ENCODE results near the gene CDC42EP4. TPM values are rescaled to one million over a fixed set of nuclear protein-coding genes. Genes with fewer than 3 reads are reported as not detected.
A peak's percentile ranks its signal among the peaks of the same experiment; 100 is the strongest.

CDC42EP4 gene
- total and polyA plus RNA-seq, 2 donors from 2014 or later, result 26.2 to 76.9 TPM

DNA sequence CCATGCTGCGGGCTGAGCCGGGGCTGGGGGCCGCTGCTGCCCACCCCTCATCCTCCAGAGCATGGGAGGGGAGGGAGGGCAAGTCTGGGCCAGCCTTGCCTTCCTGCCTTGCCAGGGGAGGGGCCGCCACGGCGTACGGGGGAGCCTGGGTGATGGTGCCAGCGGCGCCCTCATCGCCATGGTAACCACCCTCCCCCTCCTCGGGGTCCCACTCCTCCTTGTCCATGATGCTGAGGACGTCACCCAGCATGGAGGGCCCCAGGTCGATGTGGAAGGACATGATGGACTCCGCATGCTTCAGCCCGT lies 26.2 kb downstream of the CDC42EP4 start:
- Histone ChIP-seq H3K4me3 (ENCODE audit: low read length in 3 of 3) (no peak overlapping the region), H3K9ac (ENCODE audit: low read length in 3 of 3) (no peak overlapping the region), H3K27ac (ENCODE audit: low read depth in 2 of 2, low read length in 2 of 2) (no peak overlapping the region), H3K36me3 (ENCODE audit: control insufficient read depth in 2 of 3, insufficient read depth in 3 of 3, low read length in 3 of 3) (peaks cover 0 to 5% (median 0%) of the 10 kb centered on the region in 3 donors), H3K4me1 (ENCODE audit: control insufficient read depth in 2 of 3, insufficient read depth in 2 of 3, low read depth in 1 of 3, low read length in 3 of 3) (peaks cover 0 to 22% (median 17%) of the 10 kb centered on the region in 3 donors), H3K9me3 (ENCODE audit: control insufficient read depth in 2 of 3, insufficient read depth in 1 of 3, low read length in 3 of 3) (no peaks in the 10 kb centered on the region), H3K27me3 (ENCODE audit: control insufficient read depth, insufficient read depth, low read length) (no peaks in the 10 kb centered on the region)
- FAIRE-seq (no peak), DNase-seq (no peak)
- TF ChIP-seq, protein P1, sequence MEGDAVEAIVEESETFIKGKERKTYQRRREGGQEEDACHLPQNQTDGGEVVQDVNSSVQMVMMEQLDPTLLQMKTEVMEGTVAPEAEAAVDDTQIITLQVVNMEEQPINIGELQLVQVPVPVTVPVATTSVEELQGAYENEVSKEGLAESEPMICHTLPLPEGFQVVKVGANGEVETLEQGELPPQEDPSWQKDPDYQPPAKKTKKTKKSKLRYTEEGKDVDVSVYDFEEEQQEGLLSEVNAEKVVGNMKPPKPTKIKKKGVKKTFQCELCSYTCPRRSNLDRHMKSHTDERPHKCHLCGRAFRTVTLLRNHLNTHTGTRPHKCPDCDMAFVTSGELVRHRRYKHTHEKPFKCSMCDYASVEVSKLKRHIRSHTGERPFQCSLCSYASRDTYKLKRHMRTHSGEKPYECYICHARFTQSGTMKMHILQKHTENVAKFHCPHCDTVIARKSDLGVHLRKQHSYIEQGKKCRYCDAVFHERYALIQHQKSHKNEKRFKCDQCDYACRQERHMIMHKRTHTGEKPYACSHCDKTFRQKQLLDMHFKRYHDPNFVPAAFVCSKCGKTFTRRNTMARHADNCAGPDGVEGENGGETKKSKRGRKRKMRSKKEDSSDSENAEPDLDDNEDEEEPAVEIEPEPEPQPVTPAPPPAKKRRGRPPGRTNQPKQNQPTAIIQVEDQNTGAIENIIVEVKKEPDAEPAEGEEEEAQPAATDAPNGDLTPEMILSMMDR (IDR thresholded peaks at IDR 0.05; ENCODE audit: borderline replicate concordance, extremely low read depth, insufficient read depth), result no peak
- intact Hi-C loops (cut with DNase I), result no loop called here

DNA sequence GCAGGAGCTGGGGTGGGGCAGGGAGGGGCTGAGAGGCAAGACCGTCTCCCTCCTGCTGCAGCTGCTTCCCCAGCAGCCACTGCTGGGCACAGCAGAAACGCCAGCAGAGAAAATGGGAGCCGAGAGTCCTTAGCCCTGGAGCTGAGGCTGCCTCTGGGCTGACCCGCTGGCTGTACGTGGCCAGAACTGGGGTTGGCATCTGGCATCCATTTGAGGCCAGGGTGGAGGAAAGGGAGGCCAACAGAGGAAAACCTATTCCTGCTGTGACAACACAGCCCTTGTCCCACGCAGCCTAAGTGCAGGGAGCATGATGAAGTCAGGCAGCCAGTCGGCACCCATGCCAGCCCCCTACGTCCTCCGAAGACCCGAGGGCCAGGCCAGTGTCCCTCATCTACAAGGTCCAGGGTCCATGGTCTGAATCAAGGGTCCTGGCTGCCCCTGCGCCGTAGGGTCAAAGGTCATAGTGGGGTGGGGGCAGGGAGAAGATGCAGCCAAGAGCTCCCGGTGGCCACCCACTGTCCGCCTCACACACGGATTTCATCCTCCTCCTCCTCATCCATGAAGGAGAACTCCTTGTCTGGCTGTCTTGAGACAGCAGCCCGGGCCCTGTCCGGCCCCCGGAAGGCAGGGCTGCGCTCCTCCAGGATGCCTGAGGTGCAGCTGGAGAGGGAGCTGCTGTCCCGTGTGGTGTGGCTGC lies 26.7 kb downstream of the CDC42EP4 start:
- DNase-seq (no peak), FAIRE-seq (no peak)
- no peak overlapping the region for H3K27ac ChIP-seq (ENCODE audit: low read depth in 2 of 2, low read length in 2 of 2)
- peaks cover 0 to 5% (median 0%) of the 10 kb centered on the region in 3 donors for H3K36me3 ChIP-seq (ENCODE audit: control insufficient read depth in 2 of 3, insufficient read depth in 3 of 3, low read length in 3 of 3)
- TF ChIP-seq, protein P1 (IDR thresholded peaks at IDR 0.05; ENCODE audit: borderline replicate concordance, extremely low read depth, insufficient read depth), result no peak
- H3K4me3 ChIP-seq (ENCODE audit: low read length in 3 of 3), result no peak overlapping the region
- peaks cover 0 to 17% (median 12%) of the 10 kb centered on the region in 3 donors for H3K4me1 ChIP-seq (ENCODE audit: control insufficient read depth in 2 of 3, insufficient read depth in 2 of 3, low read depth in 1 of 3, low read length in 3 of 3)
- no peaks in the 10 kb centered on the region for H3K27me3 ChIP-seq (ENCODE audit: control insufficient read depth, insufficient read depth, low read length)
- no peaks in the 10 kb centered on the region for H3K9me3 ChIP-seq (ENCODE audit: control insufficient read depth in 2 of 3, insufficient read depth in 1 of 3, low read length in 3 of 3)
- no peak overlapping the region for H3K9ac ChIP-seq (ENCODE audit: low read length in 3 of 3)
- intact Hi-C loops (cut with DNase I), result no loop called here

DNA sequence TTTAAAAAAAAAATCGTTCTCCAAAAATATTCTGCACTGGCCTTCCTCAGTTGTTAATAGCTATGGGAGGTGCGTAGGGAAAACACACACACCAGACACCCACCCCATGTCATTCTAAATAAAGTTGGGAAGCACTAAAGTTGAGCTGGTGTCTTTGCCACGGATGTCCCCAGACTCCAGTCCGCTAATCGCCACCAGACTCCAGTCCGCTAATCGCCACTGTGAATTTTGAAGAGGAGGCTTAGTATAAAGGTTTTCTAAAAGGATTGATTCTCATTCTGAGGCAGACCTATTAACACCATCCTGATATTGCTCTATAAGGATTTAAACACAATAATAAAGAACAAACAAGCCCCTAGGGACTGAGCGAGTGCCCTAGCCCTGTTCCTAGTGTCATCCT lies 27.4 kb downstream of the CDC42EP4 start:
- Histone ChIP-seq H3K27ac (ENCODE audit: low read depth in 2 of 2, low read length in 2 of 2) (peak overlapping the region in 1 of 2 donors; percentile 3), H3K9ac (ENCODE audit: low read length in 3 of 3) (no peak overlapping the region), H3K4me3 (ENCODE audit: low read length in 3 of 3) (no peak overlapping the region), H3K9me3 (ENCODE audit: control insufficient read depth in 2 of 3, insufficient read depth in 1 of 3, low read length in 3 of 3) (no peaks in the 10 kb centered on the region), H3K27me3 (ENCODE audit: control insufficient read depth, insufficient read depth, low read length) (no peaks in the 10 kb centered on the region), H3K36me3 (ENCODE audit: control insufficient read depth in 2 of 3, insufficient read depth in 3 of 3, low read length in 3 of 3) (peaks cover 0 to 5% (median 0%) of the 10 kb centered on the region in 3 donors), H3K4me1 (ENCODE audit: control insufficient read depth in 2 of 3, insufficient read depth in 2 of 3, low read depth in 1 of 3, low read length in 3 of 3) (peaks cover 0 to 17% (median 8%) of the 10 kb centered on the region in 3 donors)
- DNase-seq, result peak in 1 of 5 donors; percentile 39
- no peak for FAIRE-seq
- TF ChIP-seq, protein P1 (IDR thresholded peaks at IDR 0.05; ENCODE audit: borderline replicate concordance, extremely low read depth, insufficient read depth), result no peak
- intact Hi-C loops (cut with DNase I), result no loop called here
